NCI-H510A (cell line): ENCODE data around the gene UTS2.
A peak's percentile ranks its signal among the peaks of the same experiment; 100 is the strongest.

Experiments
- DNase-seq: peaks from one replicate; lab custom pipeline; 2025; lab: John Stamatoyannopoulos, UW

The UTS2 gene

DNA sequence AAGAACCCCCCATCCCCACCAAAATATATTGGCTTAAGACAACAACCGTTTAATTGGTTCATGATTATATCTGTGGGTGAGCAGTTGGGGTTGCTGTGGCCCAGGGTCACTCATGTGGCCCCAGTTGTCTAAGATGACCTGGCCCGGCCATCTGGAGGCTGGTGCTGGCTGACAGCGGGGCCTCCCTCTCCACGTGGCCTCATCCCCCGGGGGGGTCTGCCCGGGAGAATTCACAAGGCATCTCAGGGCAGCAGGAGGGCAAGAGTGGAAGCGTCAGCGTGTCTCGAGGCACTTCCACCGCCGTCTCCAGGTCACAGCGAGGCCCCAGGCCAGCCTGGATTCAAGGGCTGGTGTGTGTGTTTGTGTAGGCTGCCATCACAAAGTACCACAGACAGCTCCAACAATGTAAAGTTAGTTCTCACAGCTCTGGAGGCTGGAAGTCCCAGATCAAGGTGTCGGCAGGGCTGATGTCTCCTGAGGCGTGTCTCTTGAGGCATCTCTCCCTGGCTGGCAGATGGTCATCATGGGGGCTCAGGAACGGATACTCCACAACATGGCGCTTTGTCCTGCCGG lies 11.0 kb upstream of the UTS2 start:
- no peak for DNase-seq

DNA sequence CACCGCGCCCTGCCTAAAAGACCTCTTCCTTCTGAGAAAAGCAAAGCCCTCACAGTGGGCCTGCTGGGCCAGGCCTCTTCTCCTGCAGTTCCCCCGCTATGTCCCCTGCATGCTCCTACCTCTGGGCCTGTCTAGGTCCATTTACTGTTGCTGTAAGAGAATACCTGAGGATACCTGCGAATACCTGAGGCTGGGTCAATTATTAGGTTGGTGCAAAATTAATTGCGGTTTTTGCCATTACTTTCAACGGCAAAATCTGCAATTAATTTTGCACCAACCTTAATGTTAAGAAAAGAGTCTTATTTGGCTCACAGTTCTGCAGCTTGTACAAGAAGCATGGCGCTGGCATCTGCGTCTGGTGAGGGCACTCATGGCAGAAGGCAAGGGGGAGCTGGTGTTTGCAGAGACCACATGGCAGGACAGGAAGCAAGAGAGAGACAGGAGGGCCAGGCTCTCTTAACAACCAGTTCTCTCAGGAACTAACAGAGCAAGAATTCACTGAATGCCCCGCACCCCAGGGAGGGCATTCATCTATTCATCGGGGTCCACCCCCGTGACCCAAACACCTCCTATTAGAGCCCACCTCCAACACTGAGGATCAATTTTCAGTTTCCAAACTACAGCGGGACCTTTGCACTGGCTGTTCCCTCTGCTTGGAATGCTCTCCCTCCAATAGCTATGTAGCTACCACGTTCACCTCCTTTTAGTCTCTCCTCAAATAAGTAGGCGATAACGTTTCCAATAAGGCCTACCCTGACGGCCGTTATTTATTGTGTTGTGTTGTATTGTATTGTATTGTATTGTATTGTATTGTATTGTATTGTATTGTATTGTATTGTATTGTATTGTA lies 9.6 kb upstream of the UTS2 start:
- DNase-seq: no peak

DNA sequence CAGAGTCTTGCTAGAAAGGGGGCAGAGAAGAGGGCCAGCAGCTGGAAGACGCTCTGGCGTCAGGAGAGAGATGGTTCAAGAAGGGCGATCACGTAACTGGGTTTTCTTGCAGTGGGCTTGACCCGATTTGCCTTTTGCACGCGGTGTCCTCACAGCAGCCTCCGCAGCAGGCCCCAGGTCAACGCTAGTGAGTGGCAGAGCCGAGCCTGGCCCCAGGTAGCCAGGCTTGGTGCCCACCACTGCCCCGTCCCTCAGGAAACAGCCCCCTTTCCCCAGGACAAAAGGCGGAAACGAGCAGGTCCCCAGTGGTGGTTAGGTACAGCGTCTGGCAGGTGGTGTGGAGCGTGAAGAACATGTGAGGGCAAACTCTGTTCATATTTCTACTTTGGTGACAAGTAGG lies 8.6 kb upstream of the UTS2 start:
- DNase-seq: no peak

DNA sequence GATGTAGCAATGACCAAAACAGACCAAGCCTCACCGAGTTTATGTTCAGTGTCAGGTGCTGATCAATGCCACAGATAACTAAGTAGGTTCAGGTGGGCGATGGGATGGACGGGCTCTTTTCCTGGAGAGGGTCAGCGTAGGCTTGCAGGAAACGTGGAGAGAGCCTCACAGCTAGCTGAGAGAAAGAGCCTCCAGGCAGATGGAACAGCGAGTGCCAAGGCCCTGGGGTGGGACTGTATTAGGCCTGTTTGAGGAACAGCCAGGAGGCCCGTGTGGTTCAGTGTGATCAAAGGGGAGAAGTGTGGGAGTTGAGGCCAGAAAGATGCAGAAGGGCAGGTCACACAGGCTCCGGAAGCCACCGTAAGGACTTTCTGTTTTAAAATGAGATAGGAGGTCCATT lies 7.3 kb upstream of the UTS2 start:
- DNase-seq: no peak

DNA sequence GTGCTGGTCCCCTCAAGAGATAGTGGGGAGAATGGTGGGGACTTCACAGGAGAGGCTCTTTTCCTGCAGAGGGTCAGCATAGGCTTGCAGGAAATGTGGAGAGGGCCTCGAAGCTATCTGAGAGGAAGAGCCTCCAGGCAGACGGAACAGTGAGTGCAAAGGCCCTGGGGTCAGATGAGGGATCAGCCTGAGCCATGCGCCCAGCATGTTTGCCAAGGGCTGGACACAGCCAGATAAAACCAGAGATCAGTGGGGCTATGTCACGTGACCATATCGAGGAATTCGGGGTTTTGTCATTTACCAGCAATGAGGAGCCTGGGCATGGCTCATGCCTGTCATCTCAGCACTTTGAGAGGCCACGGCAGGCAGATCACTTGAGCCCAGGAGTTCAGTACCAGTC lies 6.5 kb upstream of the UTS2 start:
- DNase-seq: no peak

DNA sequence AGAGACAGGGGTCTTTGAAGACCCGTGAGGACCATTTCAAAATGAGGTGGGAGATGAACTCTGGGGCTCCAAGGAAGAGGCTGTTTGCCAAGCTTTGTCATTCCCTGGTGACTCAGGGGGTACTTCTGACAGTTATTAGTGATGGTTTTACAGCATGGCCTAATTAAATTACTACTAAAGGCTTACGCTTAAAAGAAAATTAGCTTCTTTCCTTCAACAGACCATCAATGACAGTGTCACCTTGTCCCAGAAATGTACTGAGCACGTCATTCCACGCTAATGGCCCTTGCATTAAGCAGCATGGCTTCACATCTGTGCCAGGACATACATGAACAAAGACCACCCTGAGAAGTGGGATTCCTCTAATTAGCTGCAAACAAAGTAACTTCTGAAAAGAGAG lies 5.1 kb upstream of the UTS2 start:
- no peak for DNase-seq

DNA sequence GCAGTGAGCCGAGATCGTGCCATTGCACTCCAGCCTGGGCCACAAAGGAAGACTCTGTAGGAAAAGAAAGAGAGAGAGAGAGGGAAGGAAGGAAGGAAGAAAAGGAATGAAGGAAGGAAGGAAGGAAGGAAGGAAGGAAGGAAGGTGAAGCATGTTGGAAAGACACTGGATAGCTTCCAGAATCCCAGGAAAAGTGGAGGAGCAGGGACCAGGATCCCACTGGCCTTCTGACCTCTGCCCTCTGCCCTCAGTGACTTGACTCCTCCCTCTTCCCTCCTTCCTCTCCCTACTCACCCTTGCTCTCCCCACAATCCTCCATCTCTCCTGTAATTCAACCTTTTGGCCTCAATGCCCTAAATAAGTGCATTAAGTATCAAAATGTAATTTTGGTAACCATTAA lies 4.1 kb upstream of the UTS2 start:
- no peak for DNase-seq

DNA sequence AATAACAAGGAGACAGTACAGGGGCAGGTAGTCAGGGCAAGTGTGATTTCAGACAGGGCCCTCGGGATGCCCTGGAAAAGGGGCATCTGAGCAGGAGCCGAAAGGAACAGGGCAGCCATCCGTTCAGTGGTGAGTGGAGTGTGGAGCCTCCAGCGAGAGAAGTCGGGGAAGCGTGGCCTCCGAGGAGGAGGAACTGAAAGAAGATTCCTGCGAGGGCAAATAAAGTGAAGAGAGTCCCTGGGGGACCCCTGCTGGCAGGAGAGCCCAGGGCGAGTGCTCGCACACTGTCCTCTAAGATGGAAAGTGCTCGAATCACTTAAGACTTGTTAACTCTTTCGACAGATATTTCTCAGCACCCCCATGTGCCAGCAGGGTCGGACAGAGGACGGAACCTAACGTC lies 3.5 kb upstream of the UTS2 start:
- DNase-seq: no peak

DNA sequence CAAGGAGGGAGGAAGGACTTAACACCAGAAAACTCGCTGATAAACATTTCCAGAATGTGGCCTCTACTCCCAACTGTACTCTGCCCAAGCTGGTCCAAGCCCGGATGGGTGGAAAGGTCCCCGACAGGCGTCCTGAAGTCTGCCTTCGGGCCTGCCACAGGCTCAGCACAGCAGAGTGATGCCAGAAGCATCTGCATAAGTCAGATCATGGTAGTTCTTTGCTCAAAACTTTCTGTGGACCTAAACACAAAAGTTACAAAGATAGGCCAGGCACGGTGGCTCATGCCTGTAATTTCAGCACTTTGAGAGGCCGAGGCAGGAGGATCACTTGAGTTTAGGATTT lies 790 bp upstream of the UTS2 start:
- DNase-seq: no peak

DNA sequence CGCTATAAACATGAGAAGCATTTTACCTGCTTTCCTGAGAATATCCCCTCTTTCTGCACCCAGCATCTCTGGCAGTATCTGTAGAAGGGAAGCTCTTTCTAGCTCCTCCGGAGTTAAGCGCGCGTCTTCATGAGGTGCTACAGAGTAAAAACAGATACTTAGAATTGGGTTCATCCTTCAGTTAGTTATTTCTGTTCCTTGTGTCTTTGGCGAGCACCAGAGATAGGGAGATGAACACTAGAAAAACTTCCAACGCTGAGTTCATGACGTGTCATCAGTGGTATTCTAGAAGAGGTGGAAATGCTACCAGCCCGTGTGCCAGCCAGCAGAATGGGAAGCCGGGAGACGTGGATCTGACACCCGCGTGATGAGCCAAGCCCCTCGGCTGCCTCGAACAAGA lies 2.1 kb downstream of the UTS2 start:
- DNase-seq: no peak

DNA sequence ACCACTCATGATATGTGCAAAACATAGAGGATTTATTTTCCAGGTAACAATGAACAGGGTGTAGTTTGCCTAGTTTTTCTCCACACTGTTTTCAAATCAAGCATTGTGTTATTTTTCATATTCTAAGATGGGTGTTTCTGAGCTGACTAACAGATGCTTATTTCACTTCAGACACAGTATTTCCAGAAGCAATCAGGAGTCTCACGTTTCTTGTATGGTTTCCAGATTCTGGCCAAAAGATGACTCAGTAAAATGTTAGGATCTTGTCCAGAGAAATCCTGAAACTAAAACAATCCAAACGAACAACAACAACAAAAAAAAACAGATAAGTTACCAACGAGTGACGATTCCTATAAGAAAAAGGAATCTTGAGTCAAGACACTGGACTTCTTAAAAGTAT lies 5.3 kb downstream of the UTS2 start:
- no peak for DNase-seq

DNA sequence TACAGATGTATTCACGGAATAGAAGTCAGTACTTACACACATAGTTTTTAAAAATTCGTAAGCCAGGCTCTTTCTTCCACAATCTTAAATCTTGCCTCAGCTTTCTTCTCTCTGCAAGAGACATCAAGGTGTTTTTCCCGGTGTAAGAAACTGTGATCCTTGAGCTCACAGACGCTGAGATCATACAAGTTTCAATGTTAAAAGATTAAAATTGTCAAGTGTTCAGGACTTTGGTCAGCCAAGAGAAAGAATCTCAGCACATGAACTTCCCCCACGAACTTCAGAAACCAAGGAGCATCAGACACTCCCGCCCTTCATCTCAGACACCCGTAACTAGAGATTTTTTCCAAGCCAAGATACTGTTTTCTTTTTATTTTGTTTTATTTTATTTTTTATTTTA lies 6.2 kb downstream of the UTS2 start:
- no peak for DNase-seq

DNA sequence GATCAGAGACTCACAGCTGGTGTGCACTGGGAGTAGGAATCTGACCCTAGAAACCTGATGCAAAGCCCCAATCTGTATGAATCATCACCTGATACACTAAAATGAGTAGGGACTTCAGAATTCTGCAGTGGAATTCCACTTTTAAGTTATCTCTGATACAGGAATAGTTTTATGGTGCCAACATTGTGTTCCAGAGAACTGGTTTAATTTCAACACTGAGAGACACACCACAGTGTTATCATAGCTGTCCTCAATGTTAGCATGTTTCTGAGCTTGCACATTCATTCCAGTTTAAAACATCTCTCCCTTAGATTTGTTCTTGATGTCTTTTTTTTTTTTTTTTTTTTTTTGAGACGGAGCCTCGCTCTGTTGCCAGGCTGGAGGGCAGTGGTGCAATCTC lies 7.1 kb downstream of the UTS2 start:
- no peak for DNase-seq

DNA sequence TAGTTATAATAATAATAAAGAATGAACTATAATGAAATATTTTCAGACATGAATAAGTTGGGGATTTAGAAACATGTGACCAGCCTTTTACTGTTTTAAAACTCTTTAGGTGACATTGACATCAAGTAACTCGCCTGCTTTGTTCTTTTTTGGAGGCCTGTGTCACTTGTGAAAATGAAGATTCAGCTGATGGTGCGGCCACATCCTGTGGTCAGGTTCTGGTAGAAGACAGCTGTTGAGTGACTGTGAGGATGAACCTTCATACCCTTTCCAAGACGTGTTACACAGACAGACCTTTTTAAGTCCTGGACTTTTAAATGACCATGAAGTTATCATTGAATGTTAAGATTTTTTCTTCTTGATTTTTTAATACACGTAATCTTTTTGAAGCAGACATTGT lies 10.3 kb downstream of the UTS2 start:
- no peak for DNase-seq

DNA sequence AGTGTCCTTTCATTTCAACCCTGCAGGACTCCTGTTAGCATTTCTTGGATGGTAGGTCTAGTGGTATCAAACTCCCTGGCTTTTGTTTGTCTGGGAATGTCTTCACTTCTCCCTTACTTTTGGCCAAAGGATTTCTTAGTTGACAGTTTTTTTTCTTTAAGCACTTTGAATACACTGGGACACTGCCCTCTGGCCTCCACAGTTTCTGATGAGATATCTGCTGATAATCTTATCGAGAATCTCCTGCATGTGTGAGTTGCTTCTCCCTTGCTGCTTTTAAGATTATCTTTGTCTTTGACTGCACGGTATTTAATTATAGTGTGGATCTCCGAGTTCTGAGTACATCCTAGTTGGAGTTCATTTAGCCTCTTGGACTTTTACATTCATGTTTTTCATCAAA lies 13.3 kb downstream of the UTS2 start:
- DNase-seq: no peak

DNA sequence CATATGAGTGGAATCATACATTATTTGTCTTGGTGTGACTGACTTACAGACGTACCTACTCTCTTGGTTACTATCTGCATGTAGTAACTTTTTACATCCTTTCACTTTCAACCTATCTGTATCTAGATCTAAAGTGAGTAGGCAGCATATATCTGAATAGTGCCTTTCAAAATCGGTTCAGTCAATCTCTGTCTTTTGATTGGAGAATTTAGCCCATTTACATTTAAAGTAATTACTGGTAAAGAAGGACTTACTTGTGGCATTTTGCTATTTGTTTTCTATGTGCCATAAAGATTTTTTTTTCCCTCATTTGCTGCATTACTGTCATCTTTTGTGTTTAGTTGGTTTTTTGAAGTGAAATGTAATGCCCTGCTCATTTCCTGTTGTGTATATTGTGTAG lies 14.2 kb downstream of the UTS2 start:
- DNase-seq: no peak

DNA sequence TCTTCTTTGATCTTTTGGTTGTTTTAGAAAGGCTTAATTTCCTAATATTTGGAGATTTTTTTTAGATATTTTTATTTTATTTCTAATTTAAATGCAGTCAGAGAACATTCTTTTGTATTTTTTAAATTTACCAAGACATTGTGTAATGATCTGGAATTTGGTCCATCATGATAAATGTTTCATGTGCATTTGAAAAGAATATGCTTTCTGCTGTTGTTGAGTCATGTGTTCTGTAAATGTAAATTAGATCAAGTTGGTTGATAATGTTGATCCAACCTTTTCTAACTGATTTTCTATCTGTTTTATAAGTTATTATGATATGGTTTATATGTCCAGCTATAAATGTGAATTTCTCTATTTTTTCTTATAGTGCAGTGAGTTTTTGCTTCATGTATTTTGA lies 19.8 kb downstream of the UTS2 start:
- DNase-seq: no peak

DNA sequence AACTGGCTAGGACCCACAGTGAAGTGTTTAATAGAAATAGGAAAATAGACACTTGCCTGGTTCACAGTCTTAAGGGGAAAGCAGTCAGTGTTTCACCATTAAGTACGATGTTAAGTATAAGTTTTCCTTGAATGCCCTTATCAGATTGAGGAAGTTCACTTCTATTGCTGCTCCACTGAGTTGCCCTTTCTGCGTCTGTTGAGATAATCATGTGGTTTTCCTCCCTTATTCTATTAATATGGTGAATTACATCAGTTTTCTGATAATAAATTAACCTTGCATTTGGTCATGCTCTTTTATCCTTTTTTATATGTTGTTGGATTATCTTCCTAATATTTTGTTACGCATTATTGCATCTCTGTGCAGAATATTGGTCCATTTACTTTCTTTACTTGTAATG lies 21.4 kb downstream of the UTS2 start:
- no peak for DNase-seq

DNA sequence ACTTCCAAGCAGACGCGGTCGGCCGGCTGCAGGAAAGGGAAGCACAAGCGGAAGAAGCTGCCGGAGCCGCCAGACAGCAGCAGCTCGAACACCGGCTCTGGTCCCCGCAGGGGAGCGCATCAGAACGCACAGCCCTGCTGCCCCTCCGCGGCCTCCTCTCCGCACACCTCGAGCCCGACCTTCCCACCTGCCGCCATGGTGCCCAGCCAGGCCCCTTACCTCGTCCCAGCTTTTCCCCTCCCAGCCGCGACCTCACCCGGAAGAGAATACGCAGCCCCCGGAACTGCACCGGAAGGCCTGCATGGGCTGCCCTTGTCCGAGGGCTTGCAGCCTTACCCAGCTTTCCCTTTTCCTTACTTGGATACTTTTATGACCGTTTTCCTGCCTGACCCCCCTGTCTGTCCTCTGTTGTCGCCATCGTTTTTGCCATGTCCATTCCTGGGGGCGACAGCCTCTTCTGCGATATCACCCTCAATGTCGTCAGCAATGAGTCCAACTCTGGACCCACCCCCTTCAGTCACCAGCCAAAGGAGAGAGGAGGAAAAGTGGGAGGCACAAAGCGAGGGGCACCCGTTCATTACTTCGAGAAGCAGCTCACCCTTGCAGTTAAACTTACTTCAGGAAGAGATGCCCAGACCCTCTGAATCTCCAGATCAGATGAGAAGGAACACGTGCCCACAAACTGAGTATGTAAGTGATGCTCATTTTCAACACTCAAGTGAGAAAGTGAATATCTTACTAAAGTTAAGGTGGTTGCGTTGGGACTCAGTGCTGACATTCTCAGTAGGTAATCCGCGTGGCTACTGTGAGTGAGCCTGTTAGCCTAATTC lies 25.5 kb downstream of the UTS2 start:
- peak; percentile 37 for DNase-seq

DNA sequence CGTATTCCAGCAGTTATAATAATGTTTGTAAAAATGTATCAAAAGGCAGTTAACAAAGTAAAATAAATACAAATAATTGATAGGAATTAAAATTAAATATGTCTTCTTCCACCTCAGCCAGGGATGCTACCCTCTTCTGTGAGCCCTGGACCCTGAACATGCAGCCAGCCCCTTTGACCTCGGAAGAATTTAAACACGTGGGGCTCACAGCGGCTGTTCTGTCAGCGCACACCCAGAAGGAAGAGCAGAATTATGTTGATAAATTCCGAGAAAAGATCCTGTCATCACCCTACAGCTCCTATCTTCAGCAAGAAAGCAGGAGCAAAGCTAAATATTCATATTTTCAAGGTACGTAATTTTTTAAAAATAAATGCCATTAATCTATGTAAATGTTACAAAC lies 26.5 kb downstream of the UTS2 start:
- DNase-seq: no peak

DNA sequence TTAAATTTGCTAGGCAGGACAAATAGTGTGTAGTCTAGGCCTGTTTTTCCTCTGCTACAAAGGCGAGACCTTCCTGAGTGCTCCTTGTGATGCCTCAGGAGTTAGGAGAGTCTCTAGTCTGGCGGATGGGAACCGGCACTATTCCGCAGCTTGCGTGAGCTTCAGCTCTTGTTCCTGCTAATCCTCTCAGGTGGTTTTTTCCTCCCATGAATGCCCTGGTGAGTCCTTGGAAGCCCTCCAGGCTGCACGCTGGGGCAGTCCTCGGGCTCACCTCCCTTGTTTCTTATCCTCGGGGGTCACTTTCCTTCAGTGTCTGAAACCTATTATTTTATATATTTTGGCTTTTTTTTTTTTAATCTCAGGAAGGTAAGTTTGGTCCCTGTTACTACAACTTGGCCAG lies 28.2 kb downstream of the UTS2 start:
- DNase-seq: no peak

DNA sequence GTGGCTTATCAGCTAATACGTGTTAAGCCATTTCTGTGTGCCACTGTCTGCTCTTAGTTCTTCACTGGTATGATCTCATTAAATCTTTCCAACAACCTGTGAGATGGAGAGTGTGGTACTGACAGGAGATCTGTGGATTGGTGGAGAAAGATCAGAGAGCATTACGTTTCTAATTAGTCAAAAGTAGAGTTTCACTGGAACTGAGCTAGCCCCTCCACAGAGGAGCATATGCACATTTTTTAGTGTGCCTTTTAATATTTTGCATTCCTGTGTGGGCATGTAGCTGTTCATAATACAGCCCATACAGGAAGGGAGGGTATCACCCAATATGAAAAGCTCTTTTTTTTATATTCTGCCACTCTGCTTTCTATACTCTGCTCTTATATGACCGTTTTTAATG lies 31.6 kb downstream of the UTS2 start:
- DNase-seq: no peak

DNA sequence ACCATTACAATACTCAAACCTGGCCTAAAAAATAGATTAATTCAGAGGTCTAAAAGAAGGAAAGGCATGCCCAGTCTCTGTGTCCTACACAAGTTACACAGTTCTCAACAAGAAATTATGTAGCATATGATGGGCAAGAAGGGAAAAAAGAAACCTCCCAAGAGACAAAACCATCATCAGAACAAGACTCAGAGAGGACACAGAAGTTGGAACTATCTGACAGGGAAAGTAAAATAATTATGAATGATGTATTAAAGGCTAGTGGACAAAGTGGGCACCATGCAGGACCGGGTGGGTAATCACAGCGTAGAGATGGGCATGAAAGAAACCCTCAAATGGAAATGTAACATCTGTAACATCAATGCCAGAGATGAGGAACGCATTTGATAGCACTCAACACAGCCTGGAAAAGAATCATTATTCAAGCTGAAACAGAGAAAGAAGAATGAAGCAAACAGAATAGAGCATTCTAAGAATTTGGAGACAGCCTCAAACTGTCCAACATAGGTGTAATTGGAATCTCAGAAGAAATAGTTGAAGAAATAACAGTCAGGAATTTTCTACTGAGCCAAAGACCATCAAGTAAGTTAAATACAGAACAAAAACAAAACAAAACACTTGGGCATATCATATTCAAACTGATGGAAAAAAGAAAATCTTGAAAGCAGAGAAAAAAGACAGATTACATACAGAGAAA lies 39.0 kb downstream of the UTS2 start:
- no peak for DNase-seq
